ENCODE data around the gene GCNT1.
"Not testable (repeated sequence)": the region's sequence is repeated elsewhere in the genome, so short reads cannot be mapped to it uniquely, and the experiment has no call there.

DNA sequence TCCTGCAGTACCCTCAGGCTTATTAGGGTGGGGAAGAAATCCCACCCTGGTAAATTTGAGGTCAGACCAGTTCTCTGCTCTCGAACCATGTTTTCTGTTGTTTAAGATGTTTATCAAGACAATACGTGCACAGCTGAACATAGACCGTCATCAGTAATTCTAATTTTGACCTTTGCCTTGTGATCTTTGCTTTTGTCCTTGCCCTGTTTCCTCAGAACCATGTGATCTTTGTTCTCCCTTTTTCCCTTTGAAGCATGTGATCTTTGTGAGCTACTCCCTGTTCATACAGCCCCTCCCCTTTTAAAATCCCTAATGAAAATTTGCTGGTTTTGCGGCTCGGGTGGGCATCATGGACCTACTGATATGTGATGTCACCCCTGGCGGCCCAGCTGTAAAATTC, 24.1 kb upstream of the GCNT1 start:
- not testable (repeated sequence) for TF ChIP-seq CTCF (IDR thresholded peaks at IDR 0.05; ENCODE audit: borderline replicate concordance, extremely low read depth, low read length, poor library complexity, severe bottlenecking); EZH2 (IDR thresholded peaks at IDR 0.05; ENCODE audit: borderline replicate concordance, low read depth, low read length, severe bottlenecking)
